Right lobe of liver (tissue), 4 donors: ENCODE data around the gene RIPK3.
"Not testable (repeated sequence)": the region's sequence is repeated elsewhere in the genome, so short reads cannot be mapped to it uniquely, and the experiment has no call there.

Source experiments
- POLR2A ChIP-seq: fragments of 450-650 bp; IDR thresholded peaks from one replicate; pipeline ENCODE4 v1.6.1; 2017; ENCODE audit warnings: antibody characterized with exemption, mild to moderate bottlenecking
- TF ChIP-seq, protein P1 (sequence below), 4 donors: fragments of 200-600 bp in 3 of 4; fragments of 450-650 bp in 1 of 4; IDR thresholded peaks; one replicate each; pipeline versions ENCODE4 v1.5.1 to v1.8.0; 2016 to 2022; ENCODE audit warnings: antibody characterized with exemption in 4 of 4, mild to moderate bottlenecking in 2 of 4
- donor health status: DM: no; HTN: no; CAD: no.
- donor health status: DM: no; HTN: no; CAD: no.
- donor health status: DM: no; HTN: yes; CAD: no.

DNA sequence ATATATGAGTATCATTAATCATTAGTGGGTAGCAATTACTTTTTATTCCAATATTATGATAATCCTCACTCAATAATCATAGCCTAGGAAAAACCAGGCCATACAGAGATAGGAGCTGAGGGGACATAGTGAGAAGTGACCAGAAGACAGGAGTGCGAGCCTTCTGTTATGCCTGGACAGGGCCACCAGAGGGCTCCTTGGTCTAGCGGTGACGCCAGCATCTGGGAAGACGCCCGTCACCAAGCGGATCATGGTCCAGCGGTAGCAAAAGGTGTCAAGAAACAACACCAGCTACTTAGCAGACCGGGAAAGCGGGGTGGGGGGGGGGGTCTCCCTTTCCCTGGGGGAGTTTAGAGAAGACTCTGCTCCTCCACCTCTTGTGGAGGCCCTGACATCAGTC lies 11.9 kb downstream of the RIPK3 start:
- TF ChIP-seq, protein P1, sequence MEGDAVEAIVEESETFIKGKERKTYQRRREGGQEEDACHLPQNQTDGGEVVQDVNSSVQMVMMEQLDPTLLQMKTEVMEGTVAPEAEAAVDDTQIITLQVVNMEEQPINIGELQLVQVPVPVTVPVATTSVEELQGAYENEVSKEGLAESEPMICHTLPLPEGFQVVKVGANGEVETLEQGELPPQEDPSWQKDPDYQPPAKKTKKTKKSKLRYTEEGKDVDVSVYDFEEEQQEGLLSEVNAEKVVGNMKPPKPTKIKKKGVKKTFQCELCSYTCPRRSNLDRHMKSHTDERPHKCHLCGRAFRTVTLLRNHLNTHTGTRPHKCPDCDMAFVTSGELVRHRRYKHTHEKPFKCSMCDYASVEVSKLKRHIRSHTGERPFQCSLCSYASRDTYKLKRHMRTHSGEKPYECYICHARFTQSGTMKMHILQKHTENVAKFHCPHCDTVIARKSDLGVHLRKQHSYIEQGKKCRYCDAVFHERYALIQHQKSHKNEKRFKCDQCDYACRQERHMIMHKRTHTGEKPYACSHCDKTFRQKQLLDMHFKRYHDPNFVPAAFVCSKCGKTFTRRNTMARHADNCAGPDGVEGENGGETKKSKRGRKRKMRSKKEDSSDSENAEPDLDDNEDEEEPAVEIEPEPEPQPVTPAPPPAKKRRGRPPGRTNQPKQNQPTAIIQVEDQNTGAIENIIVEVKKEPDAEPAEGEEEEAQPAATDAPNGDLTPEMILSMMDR (IDR thresholded peaks at IDR 0.05) = peak; percentile 58 to 68 (median 59)
- TF ChIP-seq POLR2A = not testable (repeated sequence)
